Kidney tubule cell (primary cell): ENCODE measurements around the gene SLAMF1.
"Not testable (repeated sequence)": the region's sequence is repeated elsewhere in the genome, so short reads cannot be mapped to it uniquely, and the experiment has no call there.

Experiments used
- DNase-seq: peaks from one replicate; pipeline ENCODE4 v3.0.0-alpha.2; 2018; ENCODE audit warnings: low spot score

The SLAMF1 gene

DNA sequence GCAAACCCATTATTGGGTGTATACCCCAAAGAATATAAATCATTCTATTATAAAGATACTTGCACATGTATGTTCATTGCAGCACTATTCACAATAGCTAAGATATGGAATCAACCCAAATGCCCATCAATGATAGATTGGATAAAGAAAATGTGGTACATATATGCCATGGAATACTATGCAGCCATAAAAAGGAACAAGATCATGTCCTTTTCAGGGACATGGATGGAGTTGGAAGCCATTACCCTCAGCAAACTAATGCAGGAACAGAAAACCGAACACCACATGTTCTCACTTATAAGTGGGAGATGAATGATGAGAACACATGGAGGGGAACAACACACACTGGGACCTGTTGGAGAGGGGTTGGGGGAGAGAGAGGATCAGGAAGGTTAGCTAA, 83.6 kb downstream of the SLAMF1 start:
- DNase-seq, result not testable (repeated sequence)

DNA sequence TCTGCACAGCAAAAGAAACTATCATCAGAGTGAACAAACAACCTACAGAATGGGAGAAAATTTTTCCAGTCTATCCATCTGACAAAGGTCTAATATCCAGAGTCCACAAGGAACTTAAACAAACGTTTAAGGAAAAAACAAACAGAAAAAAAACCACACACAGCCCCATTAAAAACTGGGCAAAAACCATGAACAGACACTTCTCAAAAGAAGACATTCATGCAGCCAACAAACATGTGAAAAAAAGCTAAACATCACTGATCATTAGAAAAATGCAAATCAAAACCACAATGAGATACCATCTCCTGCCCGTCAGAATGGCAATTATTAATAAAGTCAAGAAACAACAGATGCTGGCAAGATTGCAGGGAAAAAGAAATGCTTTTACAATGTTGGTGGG, 84.1 kb downstream of the SLAMF1 start:
- DNase-seq, result not testable (repeated sequence)

DNA sequence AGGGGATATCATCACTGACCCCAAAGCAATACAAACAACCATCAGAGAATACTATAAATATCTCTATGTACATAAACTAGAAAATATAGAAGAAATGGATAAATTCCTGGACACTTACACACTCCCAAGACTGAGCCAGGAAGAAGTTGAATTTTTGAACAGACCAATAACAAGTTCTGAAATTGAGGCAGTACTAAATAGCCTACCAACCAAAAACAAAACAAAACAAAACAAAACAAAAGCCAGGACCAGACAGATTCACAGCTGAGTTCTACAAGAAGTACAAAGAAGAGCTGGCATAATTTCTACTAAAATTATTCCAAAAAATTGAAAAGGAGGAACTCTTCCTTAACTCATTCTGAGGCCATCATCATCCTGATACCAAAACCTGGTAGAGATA, 86.0 kb downstream of the SLAMF1 start:
- no peak for DNase-seq

DNA sequence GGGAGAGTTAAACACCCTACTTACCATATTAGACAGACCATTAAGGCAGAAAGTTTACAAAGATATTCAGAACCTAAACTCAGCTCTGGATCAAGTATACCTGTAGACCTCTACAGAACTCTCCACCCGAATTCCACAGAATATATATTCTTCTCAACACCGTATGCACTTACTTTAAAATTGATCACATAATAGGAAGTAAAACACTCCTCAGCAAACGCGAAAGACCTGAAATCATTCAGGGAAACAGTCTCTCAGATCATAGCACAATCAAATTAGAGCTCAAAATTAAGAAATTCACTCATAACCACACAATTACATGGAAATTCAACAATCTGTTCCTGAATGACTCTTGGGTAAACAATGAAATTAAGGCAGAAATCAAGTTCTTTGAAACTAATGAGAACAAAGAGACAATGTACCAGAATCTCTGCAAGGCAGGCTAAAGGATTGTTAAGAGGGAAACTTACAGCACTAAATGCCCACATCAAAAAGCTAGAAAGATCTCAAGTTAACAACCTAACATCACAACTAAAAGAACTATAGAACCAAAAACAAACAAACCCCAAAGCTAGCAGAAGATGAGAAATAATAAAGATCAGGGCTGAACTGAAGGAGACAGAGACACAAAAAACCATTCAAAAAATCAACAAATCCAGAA, 86.7 kb downstream of the SLAMF1 start:
- DNase-seq, result no peak

DNA sequence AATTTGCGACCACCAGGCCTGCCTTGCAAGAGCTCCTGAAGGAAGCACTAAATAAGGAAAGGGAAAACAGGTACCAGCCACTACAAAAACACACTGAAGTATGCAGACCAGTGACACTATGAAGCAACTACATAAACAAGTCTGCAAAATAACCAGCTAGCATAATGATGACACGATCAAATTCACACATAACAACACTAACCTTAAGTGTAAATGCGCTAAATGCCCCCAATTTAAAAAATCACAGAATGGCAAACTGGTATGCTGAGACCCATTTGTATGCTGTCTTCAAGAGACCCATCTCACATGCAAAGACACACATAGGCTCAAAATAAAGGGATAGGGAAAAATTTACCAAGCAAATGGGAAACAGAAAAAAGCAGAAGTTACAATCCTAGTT, 87.4 kb downstream of the SLAMF1 start:
- not testable (repeated sequence) for DNase-seq

DNA sequence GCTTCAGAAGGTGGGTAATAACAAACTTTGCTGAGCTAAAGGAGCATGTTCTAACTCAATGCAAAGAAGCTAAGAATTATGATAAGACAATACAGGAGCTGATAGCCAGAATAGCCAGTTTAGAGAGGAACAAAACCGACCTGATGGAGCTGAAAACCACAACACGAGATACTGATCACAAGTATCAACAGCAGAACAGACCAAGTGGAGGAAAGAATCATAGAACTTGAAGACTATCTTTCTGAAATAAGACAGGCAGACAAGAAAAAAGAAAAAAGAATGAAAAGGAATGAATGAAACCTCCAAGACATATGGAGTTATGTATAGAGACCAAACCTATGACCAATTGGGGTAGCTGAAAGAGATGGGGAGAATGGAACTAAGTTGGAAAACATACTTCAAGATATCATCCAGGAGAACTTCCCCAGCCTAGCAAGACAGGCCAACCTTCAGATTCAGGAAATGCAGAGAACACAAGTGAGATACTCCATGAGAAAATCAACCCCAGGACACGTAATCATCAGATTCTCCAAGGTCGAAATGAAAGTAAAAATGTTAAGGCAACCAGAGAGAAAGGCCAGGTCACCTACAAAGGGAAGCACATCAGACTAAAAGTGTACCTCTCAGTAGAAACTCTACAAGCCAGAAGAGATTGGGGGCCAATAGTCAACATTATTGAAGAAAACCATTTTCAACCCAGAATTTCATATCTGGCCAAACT, 88.0 kb downstream of the SLAMF1 start:
- no peak for DNase-seq
